Tibial nerve (tissue), 4 donors: Measurements from ENCODE around the gene CSNK1D. TPM values are rescaled to one million over a fixed set of nuclear protein-coding genes. Genes with fewer than 3 reads are reported as not detected.

ENCODE experiments used
- DNase-seq, 2 donors: peaks; one replicate each; pipeline ENCODE4 v3.0.0-alpha.2; 2019; ENCODE audit warnings: low spot score in 2 of 2
- H3K27ac ChIP-seq, 4 donors: fragments of 200-600 bp; sonication (generic) in 3 of 4; one replicate each; pipeline ENCODE4 v1.5.1; 2017 to 2019; ENCODE audit warnings: mild to moderate bottlenecking in 1 of 4
- H3K27me3 ChIP-seq, 2 donors: fragments of 200-600 bp; sonication (generic) in 1 of 2; one replicate each; pipeline versions ENCODE4 v1.5.1 to v1.6.0; 2017 to 2019
- H3K36me3 ChIP-seq, 3 donors: fragments of 200-600 bp; sonication (generic); one replicate each; pipeline ENCODE4 v1.5.1; 2018 to 2019
- H3K4me1 ChIP-seq, 4 donors: fragments of 200-600 bp; sonication (generic) in 3 of 4; one replicate each; pipeline ENCODE4 v1.5.1; 2017 to 2019
- H3K4me3 ChIP-seq, 4 donors: fragments of 200-600 bp; sonication (generic) in 3 of 4; one replicate each; pipeline ENCODE4 v1.5.1; 2017 to 2019; ENCODE audit warnings: mild to moderate bottlenecking in 1 of 4, moderate library complexity in 1 of 4
- H3K9me3 ChIP-seq, 4 donors: fragments of 200-600 bp; sonication (generic) in 3 of 4; one replicate each; pipeline ENCODE4 v1.5.1; 2017 to 2019
- EP300 ChIP-seq, 2 donors: sonication (generic); formaldehyde crosslinking; IDR thresholded peaks; one replicate each; pipeline ENCODE4 v1.6.1; 2017; ENCODE audit warnings: antibody characterized with exemption in 2 of 2, mild to moderate bottlenecking in 1 of 2
- POLR2A ChIP-seq, 2 donors: fragments of 450-650 bp; IDR thresholded peaks; one replicate each; pipeline ENCODE4 v1.6.1; 2017; ENCODE audit warnings: antibody characterized with exemption in 2 of 2, mild to moderate bottlenecking in 2 of 2, moderate library complexity in 2 of 2
- WGBS, 2 donors: methylation state at CpG; one replicate each; pipeline ENCODE4 v1.1.5; 2018; 5-methylcytosine and 5-hydroxymethylcytosine counted together
- total RNA-seq, 4 donors: library from RNA; depleted of rRNA; stranded (reverse); fragments of >200 nt; gene quantifications; one replicate each; pipeline ENCODE4 v1.1.0, GENCODE V29; 2016
- TF ChIP-seq, protein P1 (sequence below), 5 experiments: fragments of 200-600 bp in 3 of 5; fragments of 450-650 bp in 2 of 5; sonication (generic) in 3 of 5; IDR thresholded peaks; one replicate each; pipeline ENCODE4 v1.5.1; 2016 to 2019; ENCODE audit warnings: antibody characterized with exemption in 5 of 5, mild to moderate bottlenecking in 3 of 5, moderate library complexity in 2 of 5

Gene CSNK1D
- total RNA-seq, 4 donors from 2014 or later: 93.9 to 160 (median 124) TPM

DNA sequence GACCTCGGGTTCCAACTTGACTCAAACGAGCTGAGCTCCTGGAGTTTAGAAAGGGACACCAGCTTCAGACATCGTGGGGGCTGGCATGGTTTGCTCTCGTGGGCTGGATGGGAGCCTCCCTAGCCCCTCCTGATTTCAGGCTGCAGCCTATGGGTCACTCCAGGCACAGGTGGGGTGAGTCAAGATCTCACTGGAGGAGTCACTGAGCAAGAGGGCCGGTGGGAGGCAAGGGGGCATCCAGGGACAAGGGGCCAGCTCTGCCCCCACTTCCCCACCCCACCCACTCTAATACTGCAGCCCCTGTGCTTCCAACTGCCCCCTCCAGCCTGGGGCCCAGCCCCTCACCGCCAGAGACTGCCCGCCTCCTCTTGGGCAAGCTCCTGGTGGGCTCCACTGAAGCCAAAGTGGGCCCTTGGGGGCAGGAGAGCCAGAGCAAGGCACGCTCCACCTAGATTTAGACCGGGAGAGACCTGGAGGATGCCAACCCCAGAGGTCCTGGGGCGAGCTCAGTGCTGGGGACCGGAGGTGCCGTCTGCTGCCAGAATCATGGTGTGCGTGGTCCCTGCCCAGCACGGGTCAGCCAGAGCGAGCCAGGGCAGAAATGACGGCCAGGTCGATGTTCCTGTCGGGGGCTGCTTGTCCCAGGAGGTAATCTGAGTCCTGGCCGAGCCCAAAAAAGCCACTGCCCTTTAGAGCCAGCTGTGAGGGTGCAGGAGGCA lies 38.3 kb downstream of the CSNK1D start:
- Histone ChIP-seq H3K36me3 (peaks cover 0 to 27% (median 0%) of the 10 kb centered on the region in 3 donors), H3K27ac (peak overlapping the region in 3 of 4 donors; percentile 73 to 91 (median 74)), H3K9me3 (no peaks in the 10 kb centered on the region), H3K4me3 (no peak overlapping the region), H3K4me1 (peaks cover 1 to 93% (median 63%) of the 10 kb centered on the region in 4 donors), H3K27me3 (no peaks in the 10 kb centered on the region)
- TF ChIP-seq POLR2A (IDR thresholded peaks at IDR 0.05): no peak
- no peak for TF ChIP-seq EP300 (IDR thresholded peaks at IDR 0.05)
- TF ChIP-seq, protein P1, sequence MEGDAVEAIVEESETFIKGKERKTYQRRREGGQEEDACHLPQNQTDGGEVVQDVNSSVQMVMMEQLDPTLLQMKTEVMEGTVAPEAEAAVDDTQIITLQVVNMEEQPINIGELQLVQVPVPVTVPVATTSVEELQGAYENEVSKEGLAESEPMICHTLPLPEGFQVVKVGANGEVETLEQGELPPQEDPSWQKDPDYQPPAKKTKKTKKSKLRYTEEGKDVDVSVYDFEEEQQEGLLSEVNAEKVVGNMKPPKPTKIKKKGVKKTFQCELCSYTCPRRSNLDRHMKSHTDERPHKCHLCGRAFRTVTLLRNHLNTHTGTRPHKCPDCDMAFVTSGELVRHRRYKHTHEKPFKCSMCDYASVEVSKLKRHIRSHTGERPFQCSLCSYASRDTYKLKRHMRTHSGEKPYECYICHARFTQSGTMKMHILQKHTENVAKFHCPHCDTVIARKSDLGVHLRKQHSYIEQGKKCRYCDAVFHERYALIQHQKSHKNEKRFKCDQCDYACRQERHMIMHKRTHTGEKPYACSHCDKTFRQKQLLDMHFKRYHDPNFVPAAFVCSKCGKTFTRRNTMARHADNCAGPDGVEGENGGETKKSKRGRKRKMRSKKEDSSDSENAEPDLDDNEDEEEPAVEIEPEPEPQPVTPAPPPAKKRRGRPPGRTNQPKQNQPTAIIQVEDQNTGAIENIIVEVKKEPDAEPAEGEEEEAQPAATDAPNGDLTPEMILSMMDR (IDR thresholded peaks at IDR 0.05): no peak
- DNase-seq: no peak
- 68 to 78% methylated on average over 16 of the region's 19 CpGs for WGBS, 2 donors

DNA sequence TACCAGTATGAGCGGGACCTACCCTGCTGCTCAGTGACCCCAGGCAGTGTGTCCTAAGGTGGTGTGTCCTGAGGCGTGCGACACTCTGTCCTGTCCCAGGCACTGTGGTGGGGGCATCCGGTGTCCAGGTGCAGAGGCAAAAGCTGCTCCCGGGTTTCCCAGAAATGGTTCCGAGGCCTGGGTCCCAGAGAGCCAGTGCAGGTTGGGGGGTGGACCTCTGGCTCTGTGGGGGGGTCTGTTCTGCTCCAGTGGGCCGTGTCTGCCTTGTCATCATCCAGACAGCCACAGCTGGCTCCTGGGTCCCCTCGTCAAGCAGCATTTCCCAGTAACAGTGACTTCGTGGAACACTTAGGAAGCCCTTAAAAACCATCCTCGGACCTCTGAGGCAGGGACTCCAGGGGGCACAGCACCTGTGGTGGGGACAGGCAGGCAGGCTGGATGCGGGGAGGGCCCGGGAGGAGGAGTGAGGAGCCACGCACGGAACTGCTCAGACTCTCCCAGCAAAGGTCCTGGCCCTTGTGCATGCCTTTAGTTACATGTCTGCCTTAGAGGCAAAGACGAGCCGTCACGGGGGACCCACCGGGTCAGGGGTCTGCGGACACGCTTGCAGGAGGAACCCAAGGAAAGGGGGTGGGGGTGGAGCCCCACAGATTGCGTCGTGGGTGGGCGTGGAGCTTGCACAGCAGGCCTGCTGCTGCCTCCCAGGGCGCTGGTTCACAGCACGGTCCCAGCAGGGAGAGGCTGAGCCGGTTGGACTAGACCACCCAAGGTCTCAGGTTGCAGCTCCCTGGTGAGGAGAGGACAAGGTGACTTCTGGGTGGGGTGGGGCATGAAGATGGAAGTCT lies 39.1 kb downstream of the CSNK1D start:
- Histone ChIP-seq H3K36me3 (peaks cover 0 to 21% (median 0%) of the 10 kb centered on the region in 3 donors), H3K4me3 (no peak overlapping the region), H3K4me1 (peaks cover 0 to 93% (median 61%) of the 10 kb centered on the region in 4 donors), H3K27ac (peak overlapping the region in 1 of 4 donors; percentile 22), H3K27me3 (no peaks in the 10 kb centered on the region), H3K9me3 (no peaks in the 10 kb centered on the region)
- DNase-seq: no peak
- WGBS, 2 donors: 53 to 55% methylated on average over 24 to 25 of the region's 26 CpGs
- TF ChIP-seq, protein P1 (IDR thresholded peaks at IDR 0.05): no peak
- TF ChIP-seq POLR2A (IDR thresholded peaks at IDR 0.05): no peak
- TF ChIP-seq EP300 (IDR thresholded peaks at IDR 0.05): no peak

DNA sequence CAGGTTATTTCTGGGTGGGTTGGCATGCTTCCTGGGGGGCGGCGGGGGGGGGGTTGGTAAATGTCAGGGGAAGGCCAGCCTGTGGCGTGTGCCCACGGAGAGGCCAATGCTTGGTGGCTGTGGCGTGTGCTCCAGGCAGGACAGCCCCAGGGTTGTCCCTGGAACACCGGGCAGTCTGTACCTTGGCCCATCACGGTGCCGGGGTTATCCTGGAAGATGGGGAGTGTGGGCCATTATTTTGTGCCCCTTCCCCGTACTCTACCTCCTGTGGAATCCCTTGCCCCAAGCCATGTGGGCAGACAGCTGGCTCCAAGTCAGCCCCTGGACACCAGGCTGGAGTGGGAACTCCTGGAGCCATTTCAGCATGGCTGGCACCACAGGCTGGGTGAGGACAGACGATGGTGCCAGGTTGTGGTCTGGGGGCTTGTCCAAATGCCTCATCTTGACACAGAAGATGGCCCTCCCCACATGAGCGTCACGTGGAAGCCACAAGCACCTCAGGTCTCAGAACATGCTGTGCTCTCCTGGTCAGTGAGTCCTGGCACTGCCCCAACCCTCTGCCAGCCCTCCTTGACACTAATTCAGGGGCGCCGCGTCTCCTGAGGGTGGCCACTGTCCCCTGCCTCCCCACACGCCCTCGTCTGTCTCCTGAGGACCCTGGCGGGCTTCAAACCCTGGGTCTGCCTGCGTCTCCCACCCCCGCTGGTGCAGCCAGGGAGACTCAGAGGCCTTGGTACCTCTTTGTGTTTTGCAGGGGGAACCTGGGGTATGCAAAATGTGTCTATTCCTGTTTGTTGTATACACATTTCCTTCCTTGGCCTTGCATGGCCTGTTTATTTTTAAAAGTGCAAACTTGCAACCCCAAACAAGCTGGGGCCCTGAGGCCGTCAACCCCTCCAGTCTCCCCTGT lies 40.4 kb downstream of the CSNK1D start:
- Histone ChIP-seq H3K27me3 (peaks cover 0 to 10% of the 10 kb centered on the region in 2 donors), H3K27ac (peak overlapping the region in 2 of 4 donors; percentile 14 to 94), H3K4me1 (peaks cover 0 to 88% (median 53%) of the 10 kb centered on the region in 4 donors), H3K9me3 (no peaks in the 10 kb centered on the region), H3K36me3 (peaks cover 0 to 11% (median 0%) of the 10 kb centered on the region in 3 donors), H3K4me3 (no peak overlapping the region)
- no peak for DNase-seq
- WGBS, 2 donors: 65 to 72% methylated on average over 15 to 20 of the region's 21 CpGs
- TF ChIP-seq POLR2A (IDR thresholded peaks at IDR 0.05) (no peak), EP300 (IDR thresholded peaks at IDR 0.05) (no peak)
- TF ChIP-seq, protein P1 (IDR thresholded peaks at IDR 0.05): no peak

DNA sequence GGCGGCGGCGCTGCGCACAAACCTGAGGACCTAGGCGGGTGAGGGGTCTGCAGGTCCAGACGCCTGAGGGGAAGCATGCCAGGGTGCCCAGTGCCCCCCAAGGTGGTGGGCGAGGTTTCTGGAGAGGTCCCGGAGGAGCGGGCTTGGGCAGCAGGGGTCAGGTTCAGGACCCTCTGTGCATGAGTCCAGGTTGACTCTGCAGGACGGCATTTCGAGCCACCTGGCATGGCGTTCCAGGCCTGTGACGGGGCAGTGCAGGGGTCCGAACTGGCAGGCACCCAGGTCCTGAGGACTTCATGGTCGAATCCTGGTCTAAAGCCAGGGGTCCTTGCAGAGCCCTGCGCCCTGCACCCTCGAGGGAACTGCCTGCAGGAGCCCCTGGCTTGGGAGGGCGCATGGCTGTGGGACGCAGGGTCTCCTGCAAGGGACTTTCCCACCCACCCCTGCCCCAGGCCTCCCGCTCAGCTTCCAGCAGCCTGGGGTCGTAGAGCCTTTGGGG lies 41.1 kb downstream of the CSNK1D start:
- Histone ChIP-seq H3K27ac (peak overlapping the region in 3 of 4 donors; percentile 87 to 95 (median 94)), H3K27me3 (peaks cover 0 to 14% of the 10 kb centered on the region in 2 donors), H3K36me3 (peaks cover 0 to 3% (median 0%) of the 10 kb centered on the region in 3 donors), H3K4me3 (peak overlapping the region in 3 of 4 donors; percentile 52 to 73 (median 63)), H3K9me3 (no peaks in the 10 kb centered on the region), H3K4me1 (peaks cover 0 to 83% (median 48%) of the 10 kb centered on the region in 4 donors)
- no peak for TF ChIP-seq POLR2A (IDR thresholded peaks at IDR 0.05)
- TF ChIP-seq EP300 (IDR thresholded peaks at IDR 0.05): no peak
- TF ChIP-seq, protein P1 (IDR thresholded peaks at IDR 0.05): no peak
- no peak for DNase-seq
- 78 to 79% methylated on average over 15 to 21 of the region's 21 CpGs for WGBS, 2 donors
